Stimulated activated CD4-positive, alpha-beta T cell treated with anti-CD3 and anti-CD28 coated beads, Interleukin-1b, Interleukin-23, amount 100 ng/mL, for 24 hours (primary cell): ENCODE measurements around the gene MTMR11.
A peak's percentile ranks its signal among the peaks of the same experiment; 100 is the strongest.
"Not testable (repeated sequence)": the region's sequence is repeated elsewhere in the genome, so short reads cannot be mapped to it uniquely, and the experiment has no call there.

Experiments
- DNase-seq, 4 experiments: peaks; one replicate each; pipeline ENCODE4 v3.0.0-alpha.2; 2020; ENCODE audit warnings: low read depth in 4 of 4, low spot score in 1 of 4

The MTMR11 gene

DNA sequence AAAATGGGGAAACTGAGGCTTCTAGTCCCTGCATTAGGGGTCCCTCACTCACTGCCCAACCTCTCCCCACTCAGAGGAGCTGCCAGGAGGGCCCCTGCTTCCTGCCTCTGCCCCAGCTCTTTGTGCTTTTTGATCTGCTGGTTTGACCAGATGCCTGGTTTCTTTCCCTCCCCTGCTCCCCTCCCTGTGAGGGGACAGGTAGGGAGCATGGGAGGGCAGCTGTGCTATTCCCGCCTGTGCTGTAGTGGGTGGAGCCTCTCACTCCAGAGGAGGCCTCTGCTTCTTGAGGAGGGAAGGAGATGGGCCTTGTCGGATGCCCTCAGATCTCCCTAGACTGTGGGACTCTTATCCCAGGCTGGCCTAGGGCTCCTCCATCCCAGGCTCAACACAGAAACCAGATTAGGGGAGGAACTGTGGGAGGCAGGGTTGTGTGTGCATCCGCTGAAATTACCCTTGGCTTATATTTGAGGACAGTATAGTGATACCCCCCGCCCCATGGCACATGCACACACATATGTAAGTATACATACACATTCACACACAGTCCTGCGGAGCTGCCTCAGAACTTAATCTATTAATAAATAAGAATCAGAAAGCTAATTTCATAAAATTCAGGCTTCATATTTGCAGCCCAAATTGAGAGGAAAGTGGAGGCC lies 32.7 kb downstream of the MTMR11 start:
- DNase-seq: no peak

DNA sequence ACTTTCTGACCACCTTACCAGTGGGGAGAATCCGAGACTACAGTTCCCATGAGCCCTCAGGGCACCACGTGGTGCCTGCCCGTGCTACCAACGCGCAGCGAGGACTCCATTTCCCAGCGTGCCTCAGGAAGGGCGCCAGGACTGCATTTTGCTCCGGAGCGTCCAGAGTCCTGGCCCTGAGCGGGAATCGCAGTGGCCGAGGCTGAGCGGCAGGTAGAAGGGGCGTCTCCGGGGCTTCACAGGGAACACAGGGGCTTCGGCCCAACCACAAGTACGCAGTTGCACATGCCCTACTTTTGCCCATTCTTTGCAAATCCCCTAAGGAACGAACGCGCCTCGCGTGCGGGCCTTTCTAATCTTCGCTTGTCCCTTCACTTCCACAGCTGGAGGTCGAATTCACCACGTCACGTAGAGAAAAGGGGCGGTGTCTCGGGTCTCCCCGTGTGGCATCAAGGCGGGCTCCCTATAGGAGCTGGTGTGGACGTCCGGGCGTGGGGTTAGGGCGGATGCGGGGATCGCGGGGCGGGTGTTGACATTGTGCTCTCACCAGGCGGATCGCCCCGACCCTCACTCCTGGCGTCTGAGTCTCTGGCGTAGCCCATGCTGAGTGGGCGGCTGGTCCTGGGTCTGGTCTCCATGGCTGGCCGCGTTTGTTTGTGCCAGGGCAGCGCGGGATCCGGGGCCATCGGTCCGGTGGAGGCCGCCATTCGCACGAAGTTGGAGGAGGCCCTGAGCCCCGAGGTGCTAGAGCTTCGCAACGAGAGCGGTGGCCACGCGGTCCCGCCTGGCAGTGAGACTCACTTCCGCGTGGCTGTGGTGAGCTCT lies 37.0 kb downstream of the MTMR11 start, which contains the start of gene BOLA1:
BOLA1 (plus strand) TSS at position 109 of the 825 bp plus-strand sequence; CDS start at position 601, 492 bp downstream.
- peak; percentile 50 to 73 (median 62) for DNase-seq

GRCh38 chr1:149896575-149896974 lies 40.1 kb downstream of the MTMR11 start:
- no peak for DNase-seq

DNA sequence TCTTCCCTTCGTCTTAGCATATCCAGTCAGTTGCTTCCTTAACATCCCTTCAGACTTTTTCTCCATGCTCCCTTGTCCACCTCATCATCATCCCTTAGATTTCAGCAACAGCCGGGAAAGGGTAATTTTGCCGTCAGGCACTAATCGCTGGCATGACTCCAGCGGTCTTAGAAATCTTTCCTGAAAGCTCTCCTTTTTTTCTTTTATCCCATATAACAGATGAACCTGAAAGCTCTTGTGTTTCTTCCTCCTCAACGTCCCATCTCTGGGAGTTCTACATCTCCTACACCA lies 47.7 kb downstream of the MTMR11 start:
- DNase-seq: no peak

DNA sequence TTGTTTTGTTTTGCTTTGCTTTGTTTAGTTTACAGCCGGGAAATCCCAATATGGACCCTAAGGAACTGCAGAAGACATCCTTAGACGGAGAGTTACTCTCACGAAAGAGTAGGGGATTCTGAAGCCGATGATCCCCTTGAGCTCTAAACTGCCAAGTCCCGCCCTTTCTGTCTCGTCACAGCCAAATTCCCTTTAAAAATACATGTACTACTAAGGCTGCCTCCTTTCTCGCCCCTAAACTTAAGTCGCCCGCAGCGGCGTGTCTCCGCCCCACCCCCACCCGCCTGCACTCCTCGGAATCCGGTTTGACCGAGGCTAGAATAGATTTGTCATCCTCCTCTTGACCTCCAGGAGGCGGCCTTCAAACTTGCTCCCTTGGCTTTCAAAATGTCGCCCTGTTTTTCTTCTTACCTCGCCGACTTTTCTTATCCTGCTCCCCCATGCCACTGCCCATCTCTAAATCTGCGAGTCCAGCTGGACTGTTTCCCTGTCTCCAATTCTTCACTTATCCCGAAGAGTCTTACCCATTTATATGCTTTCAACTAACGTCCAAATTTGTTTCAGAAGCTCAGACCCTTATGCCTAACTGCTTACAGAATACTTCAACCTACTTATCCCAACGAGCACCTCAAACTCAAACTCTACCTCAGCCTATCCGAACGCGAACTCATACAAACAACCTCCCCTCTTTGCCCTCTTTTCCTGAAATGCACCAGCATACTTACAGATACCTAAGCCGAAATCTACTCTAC lies 48.3 kb downstream of the MTMR11 start:
- peak; percentile 30 to 75 (median 54) for DNase-seq

- DNase-seq: peak; percentile 31 to 58 (median 34)
Measured at GRCh38 chr1:149887456-149888246, 49.0 kb downstream of the MTMR11 start.

DNA sequence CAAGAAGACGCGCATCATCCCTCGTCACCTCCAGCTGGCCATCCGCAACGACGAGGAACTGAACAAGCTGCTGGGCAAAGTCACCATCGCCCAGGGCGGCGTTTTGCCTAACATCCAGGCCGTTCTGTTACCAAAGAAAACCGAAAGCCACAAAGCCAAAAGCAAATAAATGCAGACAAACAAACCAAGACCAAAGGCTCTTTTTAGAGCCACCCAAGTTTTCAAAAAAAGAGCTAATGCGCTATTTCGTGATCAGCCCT lies 49.6 kb downstream of the MTMR11 start:
- DNase-seq: not testable (repeated sequence)

- DNase-seq: peak; percentile 69 to 77 (median 74)
Measured at GRCh38 chr1:149886396-149887195, 50.1 kb downstream of the MTMR11 start.

DNA sequence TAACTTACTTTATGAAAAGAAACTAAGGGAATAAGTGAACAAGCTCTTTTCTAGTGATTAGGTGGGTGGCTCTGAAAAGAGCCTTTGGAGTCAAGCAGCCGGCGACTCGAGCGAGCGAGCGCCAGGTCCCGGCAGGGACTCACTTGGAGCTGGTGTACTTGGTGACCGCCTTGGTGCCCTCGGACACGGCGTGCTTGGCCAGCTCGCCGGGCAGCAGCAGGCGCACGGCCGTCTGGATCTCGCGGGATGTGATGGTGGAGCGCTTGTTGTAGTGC lies 50.6 kb downstream of the MTMR11 start:
- not testable (repeated sequence) for DNase-seq

DNA sequence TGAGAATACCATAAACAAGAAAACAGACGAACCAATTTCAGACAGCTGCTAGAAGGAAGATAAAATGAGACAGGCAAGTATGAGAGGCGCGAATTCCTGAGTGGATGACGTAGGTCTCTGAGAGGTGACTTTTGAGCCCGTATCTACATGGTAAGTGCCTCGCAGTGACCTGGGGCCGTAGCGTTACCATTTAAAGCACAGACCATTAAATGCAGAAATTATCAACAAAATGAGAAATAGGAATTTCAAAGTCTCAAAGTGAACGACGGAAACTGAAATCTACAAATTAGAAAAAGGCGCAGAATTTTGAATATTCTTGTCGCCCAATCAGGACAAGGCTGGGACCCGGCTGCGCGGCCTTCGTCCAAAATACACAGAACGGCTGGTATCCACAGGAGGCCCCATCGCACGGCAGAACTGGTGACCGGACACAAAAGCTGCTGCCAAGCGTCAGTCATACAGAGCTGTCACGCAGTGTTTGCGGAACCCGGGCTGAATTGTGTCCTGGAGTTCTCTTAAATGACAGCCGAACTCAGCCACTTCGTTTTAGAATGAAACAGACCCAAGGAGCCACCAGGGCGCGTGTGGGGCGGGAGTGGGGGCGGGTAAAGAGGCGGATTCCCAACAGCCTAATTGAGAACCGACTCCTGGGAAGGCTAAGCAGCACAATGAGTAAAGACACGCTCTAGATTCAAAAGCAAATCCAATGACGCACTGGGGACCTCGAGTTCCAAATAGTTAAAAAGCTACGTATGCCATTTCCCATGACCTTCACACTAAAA lies 51.1 kb downstream of the MTMR11 start:
- DNase-seq: peak; percentile 26 to 70 (median 38)

DNA sequence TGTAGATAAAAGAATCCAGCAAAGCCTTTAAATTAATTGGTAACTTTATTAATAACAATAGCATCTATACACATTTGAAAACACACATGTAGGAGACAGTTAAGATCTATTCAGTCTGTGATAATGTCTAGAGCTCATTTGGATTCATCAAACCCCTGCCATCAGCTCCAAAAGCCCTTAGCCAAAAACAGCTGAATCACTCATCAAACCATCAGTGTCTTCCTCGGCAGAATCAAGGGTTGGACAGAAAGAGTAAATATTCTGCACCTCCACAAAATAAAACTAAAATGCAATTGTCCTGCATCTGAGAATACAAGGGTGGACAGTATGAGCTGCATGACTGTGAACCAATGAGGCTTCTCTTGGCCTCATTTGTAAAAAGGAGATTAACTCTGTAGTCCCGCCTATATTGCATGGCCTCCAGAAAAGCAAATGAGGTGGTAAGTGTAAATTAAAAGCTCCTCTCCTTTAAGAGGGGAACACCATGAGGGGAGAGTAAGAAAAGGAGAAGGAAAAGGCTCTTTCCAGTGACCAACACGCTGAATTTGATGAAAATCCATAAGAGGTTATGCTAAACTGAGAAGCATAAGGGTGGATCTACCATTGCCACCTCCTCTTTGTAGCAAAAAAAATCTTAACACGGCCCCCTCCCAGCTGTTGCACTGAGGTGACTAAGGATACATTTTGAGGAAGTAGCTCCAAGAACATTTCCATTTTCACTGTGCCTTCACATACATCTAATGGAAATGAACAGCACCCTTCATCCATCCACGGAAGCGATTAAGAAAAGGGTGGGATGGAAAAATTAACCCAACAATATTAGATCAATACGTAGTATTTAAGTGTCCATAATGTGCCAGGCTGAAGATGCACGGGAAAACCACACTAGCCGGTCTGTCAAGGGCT lies 52.0 kb downstream of the MTMR11 start:
- DNase-seq: no peak

DNA sequence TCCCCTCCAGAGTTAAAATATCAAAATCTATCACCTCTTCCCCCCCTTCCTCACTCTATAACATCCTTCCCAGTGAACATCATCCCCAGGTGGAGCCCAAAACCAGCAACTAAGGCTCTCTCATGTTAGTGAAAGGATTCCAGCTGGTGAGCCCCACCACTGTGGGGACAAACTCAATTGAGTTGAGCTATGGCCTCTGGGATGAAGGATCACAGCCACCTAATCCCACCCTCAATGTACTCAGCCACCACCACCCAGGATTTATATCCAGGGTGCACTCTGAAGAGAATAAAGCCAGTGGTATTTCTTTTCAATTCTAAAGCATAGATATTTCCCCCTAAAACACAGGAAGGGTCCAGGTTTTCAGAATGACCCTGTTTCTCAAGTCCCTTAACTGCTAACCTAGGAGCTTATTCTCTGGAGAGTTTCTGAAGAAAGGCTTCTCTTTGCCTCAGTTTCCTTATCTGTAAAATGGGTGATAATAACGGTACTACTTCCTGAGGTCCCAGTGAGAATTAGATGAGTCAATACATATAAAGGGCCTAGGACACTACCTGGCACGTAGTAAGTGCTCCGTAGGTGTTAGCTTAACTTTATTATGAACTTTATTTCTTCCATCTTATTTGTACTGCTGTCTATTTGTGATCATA lies 53.0 kb downstream of the MTMR11 start:
- no peak for DNase-seq

- no peak for DNase-seq
Measured at GRCh38 chr1:149881876-149882275, 54.8 kb downstream of the MTMR11 start.

DNA sequence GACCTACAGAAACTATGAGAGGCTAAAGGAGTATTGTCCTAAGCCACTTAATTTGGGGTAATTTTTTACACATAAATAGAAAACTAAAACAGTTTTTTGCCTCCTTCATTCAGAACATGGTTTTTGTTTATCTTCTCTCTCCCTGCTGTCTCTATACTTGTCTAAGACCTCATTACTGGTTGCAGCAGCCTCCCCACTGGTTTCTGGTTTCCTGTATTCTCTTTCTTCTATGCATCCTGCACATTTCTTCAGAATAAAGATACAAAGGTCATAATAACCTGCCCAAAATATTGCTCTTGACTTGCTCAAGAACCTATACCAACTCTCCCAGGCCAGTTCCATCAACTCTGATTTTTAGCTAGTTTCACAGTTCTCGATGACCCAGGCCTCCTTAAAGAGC lies 57.1 kb downstream of the MTMR11 start:
- no peak for DNase-seq
